HepG2 (cell line): ENCODE data around the gene C1orf35. TPM values are rescaled to one million over a fixed set of nuclear protein-coding genes. Genes with fewer than 3 reads are reported as not detected.

ENCODE experiments used
- CREB1 ChIP-seq, 2 experiments: fragments of 450-650 bp in 1 of 2; IDR thresholded peaks; 2 replicates each; pipeline ENCODE4 v1.6.1; 2016 to 2017; ENCODE audit warnings: control low read depth in 1 of 2, mild to moderate bottlenecking in 1 of 2, missing compliant biosample characterization in 1 of 2, missing genetic modification characterization in 1 of 2
- EP300 ChIP-seq, 3 experiments: sonication (generic) in 1 of 3; formaldehyde crosslinking in 1 of 3; IDR thresholded peaks; 2 replicates each; pipeline versions ENCODE4 v1.5.1 to v1.6.1; 2011 to 2020; ENCODE audit warnings: low read depth in 2 of 3, low read length in 2 of 3, borderline replicate concordance in 1 of 3, improper control_type of control experiment in 1 of 3, mild to moderate bottlenecking in 1 of 3, missing genetic modification reagents in 1 of 3, moderate library complexity in 1 of 3
- ETV5 ChIP-seq: IDR thresholded peaks from 2 replicates; pipeline ENCODE4 v1.6.1; 2018; ENCODE audit warnings: missing biosample characterization, missing genetic modification reagents, inconsistent platforms, borderline replicate concordance
- FOXP4 ChIP-seq: sonication (generic); formaldehyde crosslinking; IDR thresholded peaks from 2 replicates; pipeline ENCODE4 v1.4.0; 2020; ENCODE audit warnings: missing genetic modification reagents
- GATAD2A ChIP-seq: IDR thresholded peaks from 2 replicates; pipeline ENCODE4 v1.6.1; 2016
- GFI1 ChIP-seq: sonication (generic); formaldehyde crosslinking; IDR thresholded peaks from 2 replicates; pipeline ENCODE4 v1.5.0; 2020; ENCODE audit warnings: missing genetic modification reagents, mild to moderate bottlenecking, borderline replicate concordance
- IRX3 ChIP-seq: sonication (generic); formaldehyde crosslinking; IDR thresholded peaks from 2 replicates; pipeline ENCODE4 v1.8.1; 2023; ENCODE audit warnings: mild to moderate bottlenecking, low read depth, missing genetic modification reagents, borderline replicate concordance
- KDM1A ChIP-seq: IDR thresholded peaks from 2 replicates; pipeline ENCODE4 v1.6.1; 2016; ENCODE audit warnings: missing compliant biosample characterization
- MAZ ChIP-seq, 2 experiments: sonication (generic) in 1 of 2; formaldehyde crosslinking in 1 of 2; IDR thresholded peaks; 2 replicates each; pipeline versions ENCODE4 v1.5.0 to v1.6.1; 2012 to 2020; ENCODE audit warnings: low read depth in 2 of 2, mild to moderate bottlenecking in 2 of 2, borderline replicate concordance in 1 of 2, improper control_type of control experiment in 1 of 2, low read length in 1 of 2, missing genetic modification reagents in 1 of 2, moderate library complexity in 1 of 2
- MIER2 ChIP-seq: IDR thresholded peaks from 2 replicates; pipeline ENCODE4 v1.6.1; 2016; ENCODE audit warnings: missing biosample characterization, missing genetic modification reagents
- NR0B2 ChIP-seq: sonication (generic); formaldehyde crosslinking; IDR thresholded peaks from 2 replicates; pipeline ENCODE4 v1.4.0; 2020; ENCODE audit warnings: mild to moderate bottlenecking, missing genetic modification reagents
- PLSCR1 ChIP-seq: sonication (generic); formaldehyde crosslinking; IDR thresholded peaks from 2 replicates; pipeline ENCODE4 v1.5.0; 2020; ENCODE audit warnings: missing genetic modification reagents, mild to moderate bottlenecking, borderline replicate concordance
- POLR2A ChIP-seq, 2 experiments: IDR thresholded peaks; 2 replicates each; pipeline ENCODE4 v1.6.1; 2011; ENCODE audit warnings: low read depth in 2 of 2, low read length in 2 of 2, mild to moderate bottlenecking in 1 of 2, moderate library complexity in 1 of 2; ENCODE audit not compliant: insufficient read depth in 1 of 2
- RXRB ChIP-seq: IDR thresholded peaks from 2 replicates; pipeline ENCODE4 v1.6.1; 2016; ENCODE audit warnings: borderline replicate concordance, missing genetic modification reagents, missing compliant biosample characterization
- SOX13 ChIP-seq, 3 experiments: fragments of 450-650 bp in 1 of 3; sonication (generic) in 1 of 3; formaldehyde crosslinking in 1 of 3; IDR thresholded peaks in 2 of 3; conservative IDR thresholded peaks in 1 of 3; 2 replicates each; pipeline versions ENCODE4 v1.5.0 to v1.6.1; 2016 to 2020; ENCODE audit warnings: antibody characterized with exemption in 1 of 3, mild to moderate bottlenecking in 1 of 3, missing compliant biosample characterization in 1 of 3, missing genetic modification reagents in 1 of 3, moderate library complexity in 1 of 3
- ZGPAT ChIP-seq: IDR thresholded peaks from 2 replicates; pipeline ENCODE4 v1.6.1; 2016; ENCODE audit warnings: mild to moderate bottlenecking
- ZNF331 ChIP-seq: sonication (generic); formaldehyde crosslinking; IDR thresholded peaks from 2 replicates; pipeline ENCODE4 v1.4.0; 2020; ENCODE audit warnings: missing genetic modification reagents
- ZNF468 ChIP-seq: sonication (generic); formaldehyde crosslinking; IDR thresholded peaks from 2 replicates; pipeline ENCODE4 v1.8.0; 2022; ENCODE audit warnings: mild to moderate bottlenecking, moderate library complexity, missing genetic modification reagents
- ZNF558 ChIP-seq: sonication (generic); formaldehyde crosslinking; IDR thresholded peaks from 2 replicates; pipeline ENCODE4 v1.9.0; 2022; ENCODE audit warnings: mild to moderate bottlenecking, missing genetic modification reagents, borderline replicate concordance
- ZNF704 ChIP-seq: sonication (generic); formaldehyde crosslinking; IDR thresholded peaks from 2 replicates; pipeline ENCODE4 v1.8.1; 2023; ENCODE audit warnings: mild to moderate bottlenecking, inconsistent platforms, moderate library complexity, missing genetic modification reagents, borderline replicate concordance
- polyA plus RNA-seq, 8 experiments: library from polyadenylated mRNA; depleted of rRNA in 3 of 8; stranded (reverse) in 7 of 8; unstranded in 1 of 8; fragments of >200 nt; fragmentation: Illumina TruSeq in 4 of 8; extraction: Trizol in 4 of 8; gene quantifications; 2 replicates each; pipeline versions ENCODE4 v1.2.1 to v1.2.3, GENCODE V29; 2011 to 2016; ENCODE audit warnings: low read depth in 4 of 8, missing spikeins in 1 of 8, mixed read lengths in 1 of 8; ENCODE audit not compliant: insufficient read depth in 1 of 8
- total RNA-seq, 5 experiments: library from RNA; depleted of rRNA; stranded (reverse); fragments of >200 nt; fragmentation: Illumina TruSeq; extraction: Trizol; gene quantifications; 2 replicates each; pipeline ENCODE4 v1.2.3, GENCODE V29; 2016; ENCODE audit warnings: low read depth in 1 of 5

The C1orf35 gene
- total and polyA plus RNA-seq, 2 of the 13 experiments (the other 11 are each of a cell fraction or from before 2014, with no cell fraction given) = 8.1 to 19.3 TPM

- no peak for TF ChIP-seq EP300 (IDR thresholded peaks at IDR 0.05; ENCODE audit: low read depth in 2 of 2, low read length in 2 of 2)
- 0 out of 2 replicates have a peak, but pooled peaks have one; percentile 11 for TF ChIP-seq EP300 (CRISPR knock-in tag; IDR thresholded peaks at IDR 0.05; ENCODE audit: borderline replicate concordance)
- no peak for TF ChIP-seq KDM1A (CRISPR knock-in tag)
- TF ChIP-seq POLR2A (IDR thresholded peaks at IDR 0.05; ENCODE audit: insufficient read depth in 1 of 2, low read depth in 2 of 2, low read length in 2 of 2) = peak in 1 of 2 experiments; percentile 77; a peak in 2 of 4 replicates
- TF ChIP-seq NR0B2 (CRISPR knock-in tag) = no peak
- TF ChIP-seq FOXP4 = peak; percentile 35; the same call in 1 of the 2 replicates
- TF ChIP-seq ETV5 (CRISPR knock-in tag) = peak; percentile 44; the same call in 1 of the 2 replicates
- TF ChIP-seq ZNF558 (CRISPR knock-in tag) = no peak
- peak; percentile 26; the same call in 1 of the 2 replicates for TF ChIP-seq RXRB
- no peak for TF ChIP-seq ZNF704
- TF ChIP-seq SOX13 (IDR thresholded peaks at IDR 0.05) = no peak
- peak in 1 of 2 experiments; percentile 70; a peak in 2 of 4 replicates for TF ChIP-seq SOX13 (CRISPR knock-in tag; conservative IDR thresholded peaks at IDR 0.05 in 1 of 2, IDR thresholded peaks at IDR 0.05 in 1 of 2)
- TF ChIP-seq ZNF331 (CRISPR knock-in tag) = no peak
- TF ChIP-seq PLSCR1 = no peak
- TF ChIP-seq CREB1 (IDR thresholded peaks at IDR 0.05) = no peak
- peak; percentile 46; the same call in 1 of the 2 replicates for TF ChIP-seq CREB1 (CRISPR knock-in tag; IDR thresholded peaks at IDR 0.05)
- 0 out of 2 replicates have a peak, but pooled peaks have one; percentile 15 for TF ChIP-seq MAZ (IDR thresholded peaks at IDR 0.05; ENCODE audit: borderline replicate concordance, low read depth, low read length)
- TF ChIP-seq MAZ (CRISPR knock-in tag; IDR thresholded peaks at IDR 0.05; ENCODE audit: low read depth) = no peak
- TF ChIP-seq GFI1 = no peak
- no peak for TF ChIP-seq IRX3
- TF ChIP-seq ZNF468 (CRISPR knock-in tag) = no peak
- TF ChIP-seq MIER2 (CRISPR knock-in tag) = no peak
- 0 out of 2 replicates have a peak, but pooled peaks have one; percentile 11 for TF ChIP-seq ZGPAT (CRISPR knock-in tag)
- peak; percentile 21; the same call in 1 of the 2 replicates for TF ChIP-seq GATAD2A (CRISPR knock-in tag)
These were observed 6.9 kb upstream of the C1orf35 start (continued) for GRCh38 chr1:228109962-228110488.
